ENCODE data around the gene PRSS27.

GRCh38 chr16:2707368-2708289, 12.4 kb downstream of the PRSS27 start:
- TF ChIP-seq CTCF (optimal IDR thresholded peaks at IDR 0.05 in 1 of 3, IDR thresholded peaks at IDR 0.05 in 1 of 3, conservative IDR thresholded peaks at IDR 0.05 in 1 of 3; ENCODE audit: extremely low read depth in 1 of 3, insufficient read depth in 2 of 3, low read length in 3 of 3) = no peak
- TF ChIP-seq EZH2 (IDR thresholded peaks at IDR 0.05; ENCODE audit: low read length) = no peak
